Stomach (tissue), 4 donors: ENCODE data around the gene GRAMD2B.

Experiments
- POLR2A ChIP-seq, 4 donors: fragments of 450-650 bp; IDR thresholded peaks; one replicate each; pipeline ENCODE4 v1.6.1; 2016; ENCODE audit warnings: antibody characterized with exemption in 4 of 4, control low read depth in 2 of 4, mild to moderate bottlenecking in 1 of 4, moderate library complexity in 1 of 4
- POLR2AphosphoS5 ChIP-seq, 3 donors: sonication (generic); formaldehyde crosslinking; IDR thresholded peaks; one replicate each; pipeline ENCODE4 v1.6.1; 2016; ENCODE audit warnings: antibody characterized with exemption in 3 of 3
- TF ChIP-seq, protein P1 (sequence below), 7 experiments: fragments of 450-650 bp in 4 of 7; fragments of 200-600 bp in 3 of 7; sonication (generic) in 3 of 7; IDR thresholded peaks; one replicate each; pipeline ENCODE4 v1.5.1; 2016 to 2019; ENCODE audit warnings: antibody characterized with exemption in 7 of 7, control low read depth in 2 of 7, mild to moderate bottlenecking in 1 of 7

DNA sequence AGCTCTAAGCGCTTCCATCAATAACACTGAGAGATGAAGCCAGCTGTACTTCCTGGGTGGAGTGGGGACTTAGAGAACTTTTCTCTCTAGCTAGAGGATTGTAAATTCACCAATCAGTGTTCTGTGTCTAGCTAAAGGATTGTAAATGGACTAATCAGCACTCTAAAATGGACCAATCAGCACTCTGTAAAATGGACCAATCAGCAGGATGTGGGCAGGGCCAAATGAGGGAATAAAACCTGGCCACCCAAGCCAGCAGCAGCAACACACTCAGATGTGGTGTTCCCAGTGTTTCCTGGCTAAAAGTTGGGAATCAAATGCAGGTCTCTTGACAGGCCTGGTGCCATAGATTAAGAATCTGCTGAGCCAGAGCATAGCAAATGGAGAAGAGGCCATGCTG, 111.3 kb downstream of the GRAMD2B start:
- TF ChIP-seq POLR2A (IDR thresholded peaks at IDR 0.05) (no peak), POLR2AphosphoS5 (IDR thresholded peaks at IDR 0.05) (no peak)
- TF ChIP-seq, protein P1, sequence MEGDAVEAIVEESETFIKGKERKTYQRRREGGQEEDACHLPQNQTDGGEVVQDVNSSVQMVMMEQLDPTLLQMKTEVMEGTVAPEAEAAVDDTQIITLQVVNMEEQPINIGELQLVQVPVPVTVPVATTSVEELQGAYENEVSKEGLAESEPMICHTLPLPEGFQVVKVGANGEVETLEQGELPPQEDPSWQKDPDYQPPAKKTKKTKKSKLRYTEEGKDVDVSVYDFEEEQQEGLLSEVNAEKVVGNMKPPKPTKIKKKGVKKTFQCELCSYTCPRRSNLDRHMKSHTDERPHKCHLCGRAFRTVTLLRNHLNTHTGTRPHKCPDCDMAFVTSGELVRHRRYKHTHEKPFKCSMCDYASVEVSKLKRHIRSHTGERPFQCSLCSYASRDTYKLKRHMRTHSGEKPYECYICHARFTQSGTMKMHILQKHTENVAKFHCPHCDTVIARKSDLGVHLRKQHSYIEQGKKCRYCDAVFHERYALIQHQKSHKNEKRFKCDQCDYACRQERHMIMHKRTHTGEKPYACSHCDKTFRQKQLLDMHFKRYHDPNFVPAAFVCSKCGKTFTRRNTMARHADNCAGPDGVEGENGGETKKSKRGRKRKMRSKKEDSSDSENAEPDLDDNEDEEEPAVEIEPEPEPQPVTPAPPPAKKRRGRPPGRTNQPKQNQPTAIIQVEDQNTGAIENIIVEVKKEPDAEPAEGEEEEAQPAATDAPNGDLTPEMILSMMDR (IDR thresholded peaks at IDR 0.05) = no peak
